Ecto neural progenitor cell (in vitro differentiated cells): ENCODE measurements around the gene SH3TC2.
A peak's percentile ranks its signal among the peaks of the same experiment; 100 is the strongest.

Experiments
- DNase-seq: peaks from one replicate; pipeline ENCODE4 v3.0.0-alpha.2; 2018; ENCODE audit warnings: low spot score

SH3TC2 gene

GRCh38 chr5:148970228-148970627 lies 92.6 kb downstream of the SH3TC2 start:
- no peak for DNase-seq

- no peak for DNase-seq
These were observed 93.6 kb downstream of the SH3TC2 start for GRCh38 chr5:148969291-148969690.

DNA sequence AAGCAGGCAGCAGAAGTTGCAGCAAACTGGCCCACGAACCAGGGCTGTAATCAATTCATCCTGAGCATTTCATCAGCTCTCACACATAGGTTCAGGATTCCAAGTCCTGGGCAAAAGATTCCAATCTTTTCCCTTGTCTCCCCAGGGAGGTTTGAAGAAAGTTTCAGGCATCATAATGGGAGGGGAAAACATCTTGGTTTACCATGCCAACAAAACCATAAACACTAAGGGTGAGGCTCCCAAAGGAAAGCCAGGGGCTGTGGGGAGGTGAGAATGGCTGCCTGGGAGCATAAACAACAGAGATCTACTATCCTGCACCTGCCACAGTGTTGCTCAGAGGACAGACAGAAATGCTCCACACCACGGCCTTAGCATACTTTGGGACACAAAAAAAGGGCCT lies 94.6 kb downstream of the SH3TC2 start:
- no peak for DNase-seq

GRCh38 chr5:148967783-148968182 lies 95.1 kb downstream of the SH3TC2 start:
- DNase-seq, result no peak

DNA sequence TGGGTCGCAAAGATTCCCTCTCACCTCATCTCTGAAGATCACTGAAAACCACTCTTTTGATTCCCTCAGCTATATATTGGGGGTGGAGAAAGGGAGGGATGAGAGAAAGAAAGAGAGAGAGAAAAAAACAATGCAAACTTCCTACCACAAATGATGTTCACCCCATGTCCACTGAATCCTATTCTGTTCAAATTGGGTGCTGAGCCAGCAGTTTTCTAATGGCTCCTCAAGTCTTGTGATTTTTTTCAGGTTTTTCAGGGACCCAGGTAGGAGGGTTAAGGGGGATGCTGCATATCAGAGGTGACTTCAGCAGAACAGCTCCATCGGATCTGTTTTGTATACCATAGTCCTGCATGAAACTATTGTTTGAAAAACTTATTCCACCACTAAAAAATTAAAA lies 95.9 kb downstream of the SH3TC2 start:
- no peak for DNase-seq

- no peak for DNase-seq
These were observed 96.5 kb downstream of the SH3TC2 start for GRCh38 chr5:148966348-148966747.

GRCh38 chr5:148965511-148966265 lies 97.2 kb downstream of the SH3TC2 start:
- DNase-seq, result no peak

DNA sequence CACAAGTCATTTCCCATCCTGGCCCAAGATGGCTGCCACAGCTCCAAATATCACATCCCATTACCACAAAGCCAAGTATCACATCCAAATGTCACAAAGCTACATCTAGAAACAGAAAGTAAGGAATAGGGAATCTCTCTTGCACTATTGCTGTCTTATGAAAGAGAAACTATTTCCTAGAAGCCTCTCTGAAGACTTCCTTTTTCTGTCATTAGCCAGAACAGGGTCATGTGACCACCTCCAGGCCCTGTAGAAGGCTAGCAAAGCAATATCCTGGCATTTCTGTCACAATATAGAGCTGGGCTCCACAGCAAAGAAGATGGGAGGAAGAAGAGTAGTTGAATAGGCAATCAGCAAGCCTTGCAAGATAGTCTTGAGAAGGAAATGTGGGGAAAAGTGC lies 99.2 kb downstream of the SH3TC2 start:
- no peak for DNase-seq

- no peak for DNase-seq
These were observed 100.0 kb downstream of the SH3TC2 start for GRCh38 chr5:148962761-148963324.

DNA sequence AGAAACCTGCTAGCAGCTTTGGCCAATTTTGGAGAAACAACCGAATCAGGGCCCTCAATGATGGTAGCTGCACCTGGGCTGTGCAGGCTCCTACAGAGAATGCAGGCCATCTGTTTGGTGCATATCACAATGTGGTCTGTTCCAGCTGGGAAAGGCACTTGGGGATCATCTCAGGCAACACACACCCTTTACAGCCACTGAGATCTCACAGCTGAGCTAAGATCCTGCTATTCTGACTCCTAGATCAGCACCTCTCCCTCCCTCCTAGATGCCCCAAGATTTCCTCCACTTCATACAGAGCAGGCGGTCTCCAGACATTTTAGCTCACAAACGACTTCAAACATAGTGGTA lies 100.7 kb downstream of the SH3TC2 start:
- no peak for DNase-seq

DNA sequence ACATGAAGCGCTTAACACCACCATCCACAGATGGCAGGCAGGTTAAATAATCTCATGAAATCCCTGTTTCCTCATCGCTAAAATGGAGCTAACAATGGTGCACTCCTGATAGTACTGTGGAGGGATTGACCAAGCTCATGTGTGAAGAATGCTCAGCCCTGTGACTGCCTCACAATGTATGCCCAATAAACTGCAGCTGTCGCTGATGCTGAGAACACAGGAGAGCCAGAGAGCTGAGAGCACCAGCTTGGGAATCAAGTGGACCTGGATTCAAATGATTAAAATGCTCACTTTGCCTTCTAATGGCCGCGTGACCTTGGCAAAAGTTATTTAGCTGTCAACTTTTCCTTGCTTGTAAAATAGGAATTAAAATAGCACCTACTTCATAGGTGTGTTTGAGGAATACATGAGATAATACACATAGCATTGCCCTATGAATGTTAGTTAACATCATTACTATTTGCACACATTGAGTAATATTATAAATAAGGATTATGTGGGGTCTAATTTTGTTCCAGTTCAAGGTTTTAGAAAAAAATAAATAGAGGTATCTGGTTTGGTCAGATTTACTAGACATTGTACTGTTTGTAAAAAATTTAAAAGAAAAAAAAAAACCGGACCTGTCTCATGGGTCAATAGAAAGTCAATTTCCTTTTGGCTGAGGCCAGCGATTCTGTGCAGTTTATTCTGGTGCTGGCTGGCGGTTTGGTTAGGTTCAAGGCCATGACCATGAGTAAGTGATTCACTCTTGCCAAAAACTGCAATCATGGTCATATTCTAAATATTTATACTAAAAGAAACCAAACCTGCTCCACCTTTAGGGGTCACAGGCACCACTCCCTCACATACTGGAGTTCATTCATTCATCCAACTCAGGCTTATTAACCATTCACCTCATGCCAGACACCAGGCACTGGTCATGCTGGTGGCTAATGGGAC lies 101.3 kb downstream of the SH3TC2 start:
- DNase-seq, result no peak

- DNase-seq, result no peak
These were observed 102.6 kb downstream of the SH3TC2 start for GRCh38 chr5:148960070-148960769.

- peak; percentile 67 for DNase-seq
These were observed 105.2 kb downstream of the SH3TC2 start for GRCh38 chr5:148957591-148958202.

- DNase-seq, result no peak
These were observed 106.1 kb downstream of the SH3TC2 start for GRCh38 chr5:148956477-148957385.
